Measurements from ENCODE around the gene TMEFF2. TPM values are rescaled to one million over a fixed set of nuclear protein-coding genes. Genes with fewer than 3 reads are reported as not detected.

The TMEFF2 gene, protein sequence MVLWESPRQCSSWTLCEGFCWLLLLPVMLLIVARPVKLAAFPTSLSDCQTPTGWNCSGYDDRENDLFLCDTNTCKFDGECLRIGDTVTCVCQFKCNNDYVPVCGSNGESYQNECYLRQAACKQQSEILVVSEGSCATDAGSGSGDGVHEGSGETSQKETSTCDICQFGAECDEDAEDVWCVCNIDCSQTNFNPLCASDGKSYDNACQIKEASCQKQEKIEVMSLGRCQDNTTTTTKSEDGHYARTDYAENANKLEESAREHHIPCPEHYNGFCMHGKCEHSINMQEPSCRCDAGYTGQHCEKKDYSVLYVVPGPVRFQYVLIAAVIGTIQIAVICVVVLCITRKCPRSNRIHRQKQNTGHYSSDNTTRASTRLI
- total RNA-seq (7.7 TPM), polyA plus RNA-seq (ENCODE audit: insufficient read depth in 1 of 8, insufficient read length in 8 of 8, low replicate concordance in 1 of 8) (10 to 100 TPM; 15.0 to 35.3 (median 29.5) TPM)
- long read RNA-seq, donor 1, transcript TMEFF2-201 (10 exons, 2,604 nt), result major isoform, 7 of 12 reads
- long read RNA-seq, donor 1, partial matches to known transcripts, result 5 of 12 reads
- long read RNA-seq, donor 1, other reads (novel, unspliced or antisense), result 0 of 12 reads
- long read RNA-seq, donor 2, partial matches to known transcripts, result 0 of 2 reads
- long read RNA-seq, donor 2, other reads (novel, unspliced or antisense), result 0 of 2 reads
- long read RNA-seq, donor 3, transcript TMEFF2-201 (10 exons, 2,604 nt), result major isoform, 7 of 7 reads
- long read RNA-seq, donor 3, partial matches to known transcripts, result 0 of 7 reads
- long read RNA-seq, donor 3, other reads (novel, unspliced or antisense), result 0 of 7 reads
- long read RNA-seq, donor 4, transcript TMEFF2-201 (10 exons, 2,604 nt), result major isoform, 5 of 5 reads
- long read RNA-seq, donor 4, partial matches to known transcripts, result 0 of 5 reads
- long read RNA-seq, donor 4, other reads (novel, unspliced or antisense), result 0 of 5 reads
- long read RNA-seq, donor 5, transcript TMEFF2-201 (10 exons, 2,604 nt), result major isoform, 25 of 36 reads
- long read RNA-seq, donor 5, partial matches to known transcripts, result 8 of 36 reads
- long read RNA-seq, donor 5, other reads (novel, unspliced or antisense), result 0 of 36 reads
- long read RNA-seq, donor 6, transcript TMEFF2-201 (10 exons, 2,604 nt), result major isoform, 17 of 23 reads
- long read RNA-seq, donor 6, partial matches to known transcripts, result 6 of 23 reads
- long read RNA-seq, donor 6, other reads (novel, unspliced or antisense), result 0 of 23 reads
- long read RNA-seq, donor 7, transcript TMEFF2-201 (10 exons, 2,604 nt), result major isoform, 15 of 26 reads
- long read RNA-seq, donor 7, partial matches to known transcripts, result 10 of 26 reads
- long read RNA-seq, donor 7, other reads (novel, unspliced or antisense), result 0 of 26 reads
- long read RNA-seq, donor 8, transcript TMEFF2-201 (10 exons, 2,604 nt), result major isoform, 10 of 10 reads
- long read RNA-seq, donor 8, partial matches to known transcripts, result 0 of 10 reads
- long read RNA-seq, donor 8, other reads (novel, unspliced or antisense), result 0 of 10 reads
- long read RNA-seq, donor 9, transcript TMEFF2-201 (10 exons, 2,604 nt), result major isoform, 6 of 12 reads
- long read RNA-seq, donor 9, partial matches to known transcripts, result 6 of 12 reads
- long read RNA-seq, donor 9, other reads (novel, unspliced or antisense), result 0 of 12 reads
- long read RNA-seq, donor 10, transcript TMEFF2-201 (10 exons, 2,604 nt), result major isoform, 18 of 30 reads
- long read RNA-seq, donor 10, partial matches to known transcripts, result 11 of 30 reads
- long read RNA-seq, donor 10, other reads (novel, unspliced or antisense), result 0 of 30 reads
- long read RNA-seq, donor 11, partial matches to known transcripts, result 0 of 3 reads
- long read RNA-seq, donor 11, other reads (novel, unspliced or antisense), result 0 of 3 reads

DNA sequence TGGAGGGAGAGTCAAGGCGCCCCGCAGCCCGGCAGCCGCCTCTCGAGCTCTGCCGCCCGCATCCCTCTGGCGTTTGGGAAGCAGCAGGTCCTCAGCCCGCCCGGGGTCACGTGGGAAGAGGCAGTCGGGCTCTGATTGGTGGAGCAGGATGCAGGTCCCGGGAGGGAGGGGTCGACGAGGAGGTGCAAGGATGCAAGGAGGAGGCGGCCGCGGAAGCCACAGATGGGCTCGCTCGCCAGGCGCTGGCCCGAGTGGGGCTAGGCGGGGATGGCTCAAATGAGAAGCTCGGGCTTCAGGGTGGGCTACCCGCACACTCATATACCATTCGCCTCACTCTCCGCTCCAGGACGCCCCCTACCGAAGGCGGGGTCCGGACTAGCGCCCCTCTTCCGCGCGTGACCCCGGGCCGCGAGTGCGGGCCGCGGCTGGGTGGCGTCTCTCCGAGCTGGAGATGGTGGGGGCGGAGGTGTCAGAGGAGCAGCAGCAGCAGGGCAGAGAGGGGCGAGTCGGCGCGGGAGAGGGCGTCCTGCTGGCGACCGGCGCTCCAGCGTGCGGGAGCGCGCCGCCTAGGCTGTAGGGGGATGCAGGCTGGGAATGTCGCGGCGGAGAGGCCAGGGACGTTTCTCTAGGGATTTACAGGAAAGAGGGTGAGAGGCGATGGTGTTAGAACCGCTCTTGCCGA is at the start of gene TMEFF2:
Gene TMEFF2, minus strand, starts transcription at position 68 of the 682 bp plus-strand sequence. CDS start 409 bp downstream, outside the sequence.
- Histone ChIP-seq H3K27ac (ENCODE audit: low read length) (peak within 1 kb of the TSS; percentile 78), H3K9me3 (replicated peaks; ENCODE audit: control insufficient read depth, low read depth, low read length) (no peaks in the 10 kb centered on the region), H3K36me3 (ENCODE audit: control insufficient read depth, insufficient read depth, low read length) (no peaks in the 10 kb centered on the region), H3K4me1 (ENCODE audit: control insufficient read depth, insufficient read depth, low read length) (peaks cover 19% of the 10 kb centered on the region), H3K27me3 (ENCODE audit: control insufficient read depth, insufficient read depth, low read length) (peaks cover 34% of the 10 kb centered on the region), H3K4me3 (ENCODE audit: low read length) (peak within 1 kb of the TSS; percentile 71)
- WGBS (ENCODE audit: insufficient coverage), result 0% methylated on average over 41 of the region's 64 CpGs
- DNase-seq, result peak; percentile 96

DNA sequence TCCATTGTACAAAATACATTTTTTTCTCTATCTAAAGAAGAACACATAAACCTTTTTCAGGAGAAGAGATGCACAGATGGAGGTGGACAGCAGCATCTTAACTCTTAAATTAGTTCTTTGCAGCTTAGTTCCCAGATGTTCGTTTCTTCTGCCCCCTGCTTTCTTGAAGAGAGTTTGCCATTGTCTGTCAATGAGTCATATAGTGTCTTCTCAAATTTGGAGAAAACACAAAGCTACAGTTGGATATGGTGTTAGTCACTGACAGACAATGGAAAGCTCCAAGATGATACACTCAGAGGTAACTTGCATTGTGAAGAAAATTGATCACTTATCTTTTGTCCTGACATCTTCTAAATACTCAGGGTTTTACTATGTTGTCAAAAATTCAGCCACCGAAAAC is 48.8 kb upstream of the TMEFF2 start:
- no peaks in the 10 kb centered on the region for H3K36me3 ChIP-seq (ENCODE audit: control insufficient read depth, insufficient read depth, low read length)
- no peaks in the 10 kb centered on the region for H3K9me3 ChIP-seq (replicated peaks; ENCODE audit: control insufficient read depth, low read depth, low read length)
- no peak for DNase-seq
- H3K4me3 ChIP-seq (ENCODE audit: low read length), result no peak overlapping the region
- no peaks in the 10 kb centered on the region for H3K27me3 ChIP-seq (ENCODE audit: control insufficient read depth, insufficient read depth, low read length)
- no peaks in the 10 kb centered on the region for H3K4me1 ChIP-seq (ENCODE audit: control insufficient read depth, insufficient read depth, low read length)
- H3K27ac ChIP-seq (ENCODE audit: low read length), result no peak overlapping the region
- no CpG with 5 or more reads among the region's 2 CpGs for WGBS (ENCODE audit: insufficient coverage)

DNA sequence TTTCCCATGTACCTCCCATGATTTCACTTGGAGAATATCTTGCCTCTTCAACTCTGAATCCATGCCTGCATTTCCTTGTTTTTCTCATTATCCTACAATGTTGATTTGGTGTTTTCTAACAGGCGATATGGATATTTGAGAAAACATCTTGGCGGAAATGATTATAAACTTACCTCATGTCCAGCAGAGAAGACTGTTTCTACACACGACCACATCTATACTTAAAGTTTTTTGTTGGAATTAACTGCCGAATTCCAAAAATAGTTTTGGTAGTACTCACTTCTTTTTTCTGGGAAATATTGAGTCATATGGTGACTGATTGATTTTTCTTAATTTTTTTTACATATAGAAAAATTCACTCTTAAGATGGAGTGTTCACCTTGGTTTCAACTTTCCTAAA is 41.4 kb upstream of the TMEFF2 start:
- Histone ChIP-seq H3K4me3 (ENCODE audit: low read length) (no peak overlapping the region), H3K27ac (ENCODE audit: low read length) (no peak overlapping the region), H3K4me1 (ENCODE audit: control insufficient read depth, insufficient read depth, low read length) (no peaks in the 10 kb centered on the region), H3K9me3 (replicated peaks; ENCODE audit: control insufficient read depth, low read depth, low read length) (no peaks in the 10 kb centered on the region), H3K27me3 (ENCODE audit: control insufficient read depth, insufficient read depth, low read length) (no peaks in the 10 kb centered on the region), H3K36me3 (ENCODE audit: control insufficient read depth, insufficient read depth, low read length) (no peaks in the 10 kb centered on the region)
- DNase-seq, result no peak
- no CpG with 5 or more reads among the region's 4 CpGs for WGBS (ENCODE audit: insufficient coverage)

DNA sequence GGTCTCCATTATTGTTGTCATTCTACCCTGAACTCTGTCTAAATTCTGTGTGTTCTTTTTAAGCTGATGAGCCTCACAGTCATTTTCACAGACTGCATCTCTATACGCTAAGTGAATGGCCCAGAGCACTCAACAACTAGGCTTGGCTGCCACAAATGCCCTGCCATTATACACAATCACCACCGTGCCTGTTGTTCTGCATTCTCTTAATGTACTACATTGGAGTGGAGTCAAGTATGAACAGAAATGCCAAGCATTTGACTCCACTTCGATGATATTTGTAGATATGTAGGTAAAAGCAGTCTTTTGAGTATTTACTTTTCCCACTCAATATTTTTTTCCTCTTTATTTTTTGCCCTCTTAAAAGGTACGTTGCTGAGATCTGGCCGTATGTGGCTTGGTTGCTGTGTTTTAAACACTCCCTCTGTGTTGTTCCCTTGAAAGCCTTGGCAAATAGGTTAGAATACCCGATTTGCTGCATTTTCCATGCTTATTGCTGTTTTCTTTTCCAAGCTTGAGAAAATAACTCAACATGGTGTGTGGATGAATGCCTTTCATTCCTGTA is 36.2 kb upstream of the TMEFF2 start:
- DNase-seq, result peak; percentile 29
- whole genome bisulfite sequencing (ENCODE audit: insufficient coverage), result no CpG with 5 or more reads among the region's 6 CpGs
- H3K36me3 ChIP-seq (ENCODE audit: control insufficient read depth, insufficient read depth, low read length), result no peaks in the 10 kb centered on the region

DNA sequence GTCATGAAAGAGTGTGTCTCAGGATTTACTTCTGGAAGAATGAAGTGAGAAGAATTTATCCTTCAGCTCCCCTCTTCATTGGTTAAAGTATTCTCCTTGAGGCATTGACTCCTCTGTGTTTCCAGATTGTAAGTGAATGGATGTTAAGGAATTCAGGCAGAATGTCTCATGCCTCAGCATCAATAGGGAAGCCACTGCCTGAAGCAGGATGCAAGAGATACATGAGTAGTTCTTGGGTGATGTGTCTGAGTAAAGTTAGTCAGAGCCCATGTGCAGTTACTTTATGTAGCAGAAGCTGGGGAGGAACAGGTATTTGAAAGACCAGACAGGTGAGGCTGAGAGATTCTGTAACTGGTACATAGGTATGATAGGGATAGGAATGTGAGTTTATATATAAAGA is 34.0 kb upstream of the TMEFF2 start:
- DNase-seq, result no peak
- H3K36me3 ChIP-seq (ENCODE audit: control insufficient read depth, insufficient read depth, low read length), result no peaks in the 10 kb centered on the region
- no peaks in the 10 kb centered on the region for H3K27me3 ChIP-seq (ENCODE audit: control insufficient read depth, insufficient read depth, low read length)
- H3K4me1 ChIP-seq (ENCODE audit: control insufficient read depth, insufficient read depth, low read length), result no peaks in the 10 kb centered on the region
- no peaks in the 10 kb centered on the region for H3K9me3 ChIP-seq (replicated peaks; ENCODE audit: control insufficient read depth, low read depth, low read length)
- no peak overlapping the region for H3K4me3 ChIP-seq (ENCODE audit: low read length)
- no peak overlapping the region for H3K27ac ChIP-seq (ENCODE audit: low read length)

More for the DNA sequence above, 36.2 kb upstream of the TMEFF2 start:
- no peak overlapping the region for H3K4me3 ChIP-seq (ENCODE audit: low read length)
- no peaks in the 10 kb centered on the region for H3K27me3 ChIP-seq (ENCODE audit: control insufficient read depth, insufficient read depth, low read length)
- no peaks in the 10 kb centered on the region for H3K4me1 ChIP-seq (ENCODE audit: control insufficient read depth, insufficient read depth, low read length)
- no peaks in the 10 kb centered on the region for H3K9me3 ChIP-seq (replicated peaks; ENCODE audit: control insufficient read depth, low read depth, low read length)
- H3K27ac ChIP-seq (ENCODE audit: low read length), result peak overlapping the region; percentile 25

DNA sequence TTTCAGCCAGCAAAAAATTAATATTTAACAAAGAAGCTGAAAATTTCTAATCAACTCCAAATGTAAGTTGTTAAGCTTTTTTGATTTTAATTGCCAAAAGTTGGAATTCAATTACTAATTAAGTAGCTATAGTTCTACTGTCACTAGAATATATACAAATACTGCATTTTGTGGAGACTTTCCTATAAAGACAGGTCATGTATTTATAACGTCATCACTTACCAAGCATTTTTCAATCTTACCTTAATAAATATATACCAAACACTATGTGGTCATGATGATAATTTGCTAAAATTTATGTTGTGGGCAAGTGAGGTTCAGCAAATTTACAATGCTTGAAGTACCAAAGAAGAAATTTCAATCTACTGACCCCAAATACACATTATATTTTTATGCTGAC is 24.2 kb upstream of the TMEFF2 start:
- H3K27ac ChIP-seq (ENCODE audit: low read length), result no peak overlapping the region
- H3K27me3 ChIP-seq (ENCODE audit: control insufficient read depth, insufficient read depth, low read length), result no peaks in the 10 kb centered on the region
- no peak overlapping the region for H3K4me3 ChIP-seq (ENCODE audit: low read length)
- H3K4me1 ChIP-seq (ENCODE audit: control insufficient read depth, insufficient read depth, low read length), result no peaks in the 10 kb centered on the region
- DNase-seq, result no peak
- H3K9me3 ChIP-seq (replicated peaks; ENCODE audit: control insufficient read depth, low read depth, low read length), result no peaks in the 10 kb centered on the region
- H3K36me3 ChIP-seq (ENCODE audit: control insufficient read depth, insufficient read depth, low read length), result no peaks in the 10 kb centered on the region
- WGBS (ENCODE audit: insufficient coverage), result no CpG with 5 or more reads among the region's 1 CpG

DNA sequence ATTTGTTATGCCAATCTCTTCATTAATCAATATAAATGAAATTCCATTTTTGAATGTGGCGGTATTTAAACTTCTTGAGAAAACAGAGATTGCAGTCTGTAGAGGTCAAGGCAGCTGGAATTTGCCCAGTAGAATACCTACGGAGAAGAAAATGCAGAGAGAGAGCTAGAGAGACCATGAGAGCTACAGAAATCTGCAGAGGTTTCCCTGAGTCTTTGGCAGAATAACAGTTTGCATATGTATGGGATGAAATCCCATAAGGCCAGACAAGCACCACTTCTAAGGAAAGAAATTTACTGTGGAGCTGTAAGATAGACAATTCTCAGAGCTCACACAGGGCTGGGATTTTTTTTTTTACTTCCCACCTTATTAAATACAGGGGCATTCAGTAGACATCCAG is 23.6 kb upstream of the TMEFF2 start:
- no peaks in the 10 kb centered on the region for H3K27me3 ChIP-seq (ENCODE audit: control insufficient read depth, insufficient read depth, low read length)
- H3K9me3 ChIP-seq (replicated peaks; ENCODE audit: control insufficient read depth, low read depth, low read length), result no peaks in the 10 kb centered on the region
- no peaks in the 10 kb centered on the region for H3K4me1 ChIP-seq (ENCODE audit: control insufficient read depth, insufficient read depth, low read length)
- no peak for DNase-seq
- no peaks in the 10 kb centered on the region for H3K36me3 ChIP-seq (ENCODE audit: control insufficient read depth, insufficient read depth, low read length)
- H3K4me3 ChIP-seq (ENCODE audit: low read length), result no peak overlapping the region
- WGBS (ENCODE audit: insufficient coverage), result 17% methylated on average over 1 of the region's 2 CpGs
- no peak overlapping the region for H3K27ac ChIP-seq (ENCODE audit: low read length)

DNA sequence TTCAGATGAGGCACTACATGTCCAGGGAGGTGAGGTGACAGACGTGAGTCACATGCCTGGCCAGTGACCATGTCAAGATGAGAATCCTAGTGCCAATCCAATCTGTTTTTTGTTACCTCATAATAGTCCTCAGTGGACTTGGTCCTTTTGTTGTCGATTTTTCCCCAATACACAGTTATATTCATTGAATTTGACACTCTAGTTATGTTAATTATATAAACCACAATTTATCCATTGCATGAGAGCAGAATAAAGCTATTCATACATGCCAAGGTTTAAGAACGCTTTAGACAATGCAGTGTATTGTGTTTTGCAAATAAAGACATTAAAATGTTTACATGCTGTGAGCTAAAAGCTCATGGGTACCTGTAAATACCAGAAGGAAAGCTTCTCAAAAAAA is 21.6 kb upstream of the TMEFF2 start:
- Histone ChIP-seq H3K27ac (ENCODE audit: low read length) (no peak overlapping the region), H3K36me3 (ENCODE audit: control insufficient read depth, insufficient read depth, low read length) (no peaks in the 10 kb centered on the region), H3K4me1 (ENCODE audit: control insufficient read depth, insufficient read depth, low read length) (no peaks in the 10 kb centered on the region), H3K9me3 (replicated peaks; ENCODE audit: control insufficient read depth, low read depth, low read length) (peaks cover 3% of the 10 kb centered on the region), H3K4me3 (ENCODE audit: low read length) (no peak overlapping the region), H3K27me3 (ENCODE audit: control insufficient read depth, insufficient read depth, low read length) (no peaks in the 10 kb centered on the region)
- WGBS (ENCODE audit: insufficient coverage), result 71% methylated on average over 1 of the region's 3 CpGs
- no peak for DNase-seq
